ENCODE results near the gene CCDC78. TPM values are rescaled to one million over a fixed set of nuclear protein-coding genes. Genes with fewer than 3 reads are reported as not detected.

The CCDC78 gene
- total and polyA plus RNA-seq, 2 donors (not counting 3 experiments of a cell fraction or from before 2014, with no cell fraction given), result 0.50 to 1.3 TPM

- ChIA-PET CTCF (no interaction called here), POLR2A (no interaction called here)
- Histone ChIP-seq H3K27me3 (ENCODE audit: control insufficient read depth in 2 of 2, insufficient read depth in 2 of 2, low read length in 2 of 2) (no peaks in the 10 kb centered on the region), H3K36me3 (ENCODE audit: control insufficient read depth in 2 of 2, extremely low read depth in 1 of 2, insufficient read depth in 2 of 2, low read length in 2 of 2) (peaks cover 7 to 19% of the 10 kb centered on the region in 2 experiments), H2AFZ (ENCODE audit: low read depth, low read length) (no peak overlapping the region), H3K27ac (ENCODE audit: insufficient read depth, low read depth, low read length) (no peak overlapping the region), H3K79me2 (ENCODE audit: control insufficient read depth, insufficient read depth, low read length) (peaks cover 31% of the 10 kb centered on the region), H4K20me1 (replicated peaks; ENCODE audit: control insufficient read depth, extremely low read depth, insufficient read depth, low read length) (no peaks in the 10 kb centered on the region), H3K9ac (replicated peaks; ENCODE audit: extremely low read depth, insufficient read depth, low read length) (no peak overlapping the region), H3K4me3 (replicated peaks in 1 of 3; ENCODE audit: insufficient read depth in 1 of 3, low read depth in 1 of 3, low read length in 3 of 3) (no peak overlapping the region), H3K9me1 (replicated peaks; ENCODE audit: control insufficient read depth, extremely low read depth, insufficient read depth, low read length) (no peaks in the 10 kb centered on the region), H3K4me2 (ENCODE audit: insufficient read depth, low read length) (no peak overlapping the region), H3K4me1 (ENCODE audit: control insufficient read depth, extremely low read depth, insufficient read depth, low read length) (peaks cover 20% of the 10 kb centered on the region), H3K9me3 (replicated peaks; ENCODE audit: control insufficient read depth, insufficient read depth, low read length) (no peaks in the 10 kb centered on the region)
- DNase-seq (ENCODE audit: low read depth, low spot score), result no peak
- TF ChIP-seq MYC (IDR thresholded peaks at IDR 0.05; ENCODE audit: low read depth, low read length), result no peak
- TF ChIP-seq GATA2 (IDR thresholded peaks at IDR 0.05; ENCODE audit: insufficient read depth, insufficient read length, low read depth, low read length), result no peak
- TF ChIP-seq MAX (IDR thresholded peaks at IDR 0.05; ENCODE audit: insufficient read depth, insufficient read length), result no peak
- TF ChIP-seq POLR2AphosphoS5 (IDR thresholded peaks at IDR 0.05; ENCODE audit: insufficient read depth, low read depth, low read length), result no peak
- no peak for TF ChIP-seq JUN (IDR thresholded peaks at IDR 0.05; ENCODE audit: borderline replicate concordance, insufficient read depth, insufficient read length, low read depth)
- no peak for TF ChIP-seq POLR2A (IDR thresholded peaks at IDR 0.05; ENCODE audit: low read depth, low read length)
- no peak for TF ChIP-seq EZH2 (IDR thresholded peaks at IDR 0.05; ENCODE audit: borderline replicate concordance, low read depth, low read length, severe bottlenecking)
- no peak for TF ChIP-seq FOS (IDR thresholded peaks at IDR 0.05; ENCODE audit: borderline replicate concordance, insufficient read depth, low read length)
- dilution Hi-C loops (cut with MboI; ENCODE audit: extremely low pct_ligation_motif_present, low sequenced_read_pairs) (no loop called here), intact Hi-C loops (cut with micrococcal nuclease) (no loop called here)
- BruUV-seq (replicated peaks), result no TSS peak
- FAIRE-seq, result no peak
These were observed 43.5 kb downstream of the CCDC78 start for GRCh38 chr16:682493-683395.
